Measurements from ENCODE around the gene SLC22A14. TPM values are rescaled to one million over a fixed set of nuclear protein-coding genes. Genes with fewer than 3 reads are reported as not detected.
"Not testable (repeated sequence)": the region's sequence is repeated elsewhere in the genome, so short reads cannot be mapped to it uniquely, and the experiment has no call there.

Gene SLC22A14
- total RNA-seq, 1 donor from 2014 or later: 0.24 TPM

DNA sequence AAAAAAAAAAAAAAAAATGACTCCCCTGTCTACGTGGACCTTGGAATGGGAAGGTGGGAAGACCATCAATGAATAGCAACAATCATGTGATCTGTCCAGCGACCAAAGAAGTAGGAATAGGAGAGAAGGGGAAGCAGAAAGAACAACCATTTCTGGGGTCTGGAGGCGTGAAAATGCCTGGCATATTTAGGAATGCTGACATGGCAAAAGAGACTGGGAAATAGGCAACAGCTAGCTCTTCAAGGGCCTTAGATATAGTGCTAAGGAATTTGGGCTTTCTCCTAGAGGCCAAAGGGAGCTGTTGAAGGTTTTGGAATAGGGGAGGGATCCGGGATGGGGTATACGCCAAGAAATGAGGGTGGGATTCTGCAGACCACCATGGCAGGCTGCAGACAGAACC is 10.5 kb upstream of the SLC22A14 start:
- no peak for ATAC-seq

DNA sequence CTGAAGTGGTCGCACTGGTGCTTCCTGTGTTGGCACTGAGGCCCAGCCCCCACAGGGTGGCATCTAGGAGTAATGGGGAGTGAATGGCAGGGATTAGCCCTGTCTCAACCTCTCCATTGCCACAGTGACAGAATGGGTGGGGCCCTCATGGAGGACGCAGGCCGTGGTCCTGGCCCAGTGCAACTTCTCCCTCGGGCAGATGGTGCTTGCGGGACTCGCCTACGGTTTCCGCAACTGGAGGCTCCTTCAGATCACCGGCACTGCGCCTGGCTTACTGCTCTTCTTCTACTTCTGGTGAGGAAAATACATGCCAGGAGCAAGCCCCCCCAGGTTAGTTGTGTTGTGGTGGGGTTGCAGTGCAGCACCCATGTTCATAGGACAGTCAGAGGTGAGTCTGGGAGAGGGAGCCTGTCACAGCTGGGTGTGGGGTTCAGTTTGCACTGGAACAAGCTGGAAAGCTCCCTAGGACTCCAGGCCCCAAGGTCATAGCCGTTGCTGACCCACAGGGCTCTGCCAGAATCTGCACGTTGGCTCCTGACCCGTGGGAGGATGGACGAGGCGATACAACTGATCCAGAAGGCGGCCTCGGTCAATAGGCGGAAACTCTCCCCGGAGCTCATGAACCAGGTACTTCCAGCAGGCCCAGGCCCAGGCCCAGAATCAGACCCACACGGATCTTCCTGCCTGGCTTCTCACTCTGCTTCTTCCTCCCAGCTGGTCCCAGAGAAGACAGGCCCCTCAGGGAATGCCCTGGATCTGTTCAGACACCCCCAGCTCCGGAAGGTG is 7.0 kb upstream of the SLC22A14 start:
- no peak for ATAC-seq

DNA sequence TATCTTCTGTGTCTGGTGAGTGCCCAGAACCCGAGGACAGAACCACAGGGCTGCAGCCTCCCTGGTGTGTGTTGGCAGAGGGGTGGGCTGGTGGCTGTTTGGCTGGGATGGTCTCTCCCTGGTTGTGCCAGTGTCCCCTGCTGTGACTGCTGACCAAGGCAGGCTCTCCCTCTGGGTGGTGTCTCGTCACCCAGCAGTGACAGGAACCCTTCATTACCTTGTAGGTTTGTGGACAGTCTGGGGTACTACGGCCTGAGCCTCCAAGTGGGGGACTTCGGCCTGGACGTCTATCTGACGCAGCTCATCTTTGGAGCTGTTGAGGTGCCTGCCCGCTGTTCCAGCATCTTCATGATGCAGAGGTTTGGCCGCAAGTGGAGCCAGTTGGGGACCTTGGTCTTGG is 6.4 kb upstream of the SLC22A14 start:
- ATAC-seq: no peak

DNA sequence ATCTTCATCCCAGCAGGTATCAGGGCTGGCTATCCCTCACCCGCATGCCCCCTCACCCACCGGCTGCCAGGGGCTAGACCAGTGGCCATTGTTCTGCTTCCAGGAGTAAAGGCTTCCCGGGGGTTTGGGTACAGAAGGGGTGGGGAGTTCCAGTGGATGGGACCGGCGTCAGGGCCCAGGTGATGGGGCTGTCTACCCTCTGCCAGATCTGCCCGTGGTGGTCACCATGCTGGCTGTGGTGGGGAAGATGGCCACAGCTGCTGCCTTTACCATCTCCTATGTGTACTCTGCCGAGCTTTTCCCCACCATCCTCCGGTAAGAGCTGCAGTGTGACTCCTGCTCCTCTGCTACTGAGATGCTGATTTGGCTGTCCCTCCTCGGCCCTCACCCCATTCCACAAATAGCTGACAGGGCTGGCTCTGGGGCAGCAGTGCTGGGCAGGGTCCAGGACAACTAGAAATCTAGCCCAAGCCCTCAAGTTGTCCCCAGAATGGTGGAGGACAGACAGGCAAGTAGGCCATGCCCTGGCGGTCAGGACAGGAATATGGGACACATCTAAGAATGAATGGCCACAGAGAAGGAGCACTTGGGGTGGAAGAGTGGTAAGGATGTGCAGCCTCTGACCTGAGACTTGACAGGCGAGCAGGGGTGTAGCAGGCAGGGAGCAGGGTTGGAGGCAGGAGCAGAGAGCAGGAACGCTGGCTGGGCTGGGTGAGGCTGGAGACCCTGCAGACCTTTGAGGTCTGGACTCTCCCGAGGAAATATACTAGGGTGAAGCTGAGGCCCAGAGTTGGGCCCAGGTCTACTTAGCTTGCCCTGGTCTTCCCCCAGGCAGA is 5.8 kb upstream of the SLC22A14 start:
- no peak for ATAC-seq

DNA sequence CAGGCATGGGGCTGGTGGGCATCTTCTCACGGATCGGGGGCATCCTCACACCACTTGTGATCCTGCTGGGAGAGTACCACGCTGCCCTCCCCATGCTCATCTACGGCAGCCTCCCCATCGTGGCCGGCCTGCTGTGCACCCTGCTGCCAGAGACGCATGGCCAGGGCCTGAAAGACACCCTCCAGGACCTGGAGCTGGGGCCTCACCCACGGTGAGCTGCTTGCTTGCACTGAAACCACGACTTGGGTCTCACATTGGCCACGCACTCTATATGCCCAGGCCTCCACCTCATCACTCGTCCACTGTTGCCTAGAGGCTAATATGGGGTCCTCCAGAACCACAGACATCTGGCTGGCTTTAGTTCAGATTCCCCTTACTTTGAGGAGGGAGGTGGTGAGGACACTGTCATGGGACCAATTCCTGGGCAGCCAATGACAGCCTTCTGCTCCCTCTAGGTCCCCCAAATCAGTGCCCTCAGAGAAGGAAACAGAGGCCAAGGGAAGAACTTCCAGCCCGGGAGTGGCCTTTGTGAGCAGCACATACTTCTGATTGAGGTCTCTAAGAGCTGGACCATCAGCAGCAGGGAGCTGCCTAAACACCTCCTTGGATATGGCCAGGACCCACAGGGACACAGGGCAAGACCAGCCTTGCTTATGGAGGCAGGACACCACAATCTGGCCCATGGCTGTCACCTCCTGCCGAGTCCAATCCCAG is 5.0 kb upstream of the SLC22A14 start:
- ATAC-seq: no peak

GRCh38 chr3:38278841-38279240 is 3.3 kb upstream of the SLC22A14 start:
- ATAC-seq: no peak

- ATAC-seq: no peak
Observed at GRCh38 chr3:38283810-38284755, 2.0 kb downstream of the SLC22A14 start.

GRCh38 chr3:38284756-38285150 is 2.7 kb downstream of the SLC22A14 start:
- no peak for ATAC-seq

- ATAC-seq: not testable (repeated sequence)
Observed at GRCh38 chr3:38289286-38290217, 7.5 kb downstream of the SLC22A14 start.

GRCh38 chr3:38297053-38297452 is 15.0 kb downstream of the SLC22A14 start:
- ATAC-seq: peak; percentile 72

DNA sequence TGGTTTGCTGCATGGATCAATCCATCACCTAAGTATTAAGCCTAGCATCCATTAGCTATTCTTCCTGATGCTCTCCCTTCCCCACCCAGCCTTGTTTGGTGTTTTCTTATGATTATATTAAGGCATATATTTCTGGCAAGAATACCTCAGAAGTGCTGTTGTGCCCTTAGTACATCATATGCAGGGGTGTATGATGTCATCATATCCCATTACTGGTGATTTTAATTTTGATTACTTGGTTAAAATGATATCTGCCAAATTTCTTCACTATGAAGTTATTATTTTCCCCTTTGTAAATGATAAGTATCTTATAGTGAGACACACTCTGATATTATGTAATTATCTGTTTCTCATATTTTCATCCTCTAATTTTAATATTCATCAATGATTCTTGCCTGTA is 15.4 kb downstream of the SLC22A14 start:
- ATAC-seq: peak; percentile 35

- peak; percentile 49 for ATAC-seq
Observed at GRCh38 chr3:38297947-38298711, 16.0 kb downstream of the SLC22A14 start.

DNA sequence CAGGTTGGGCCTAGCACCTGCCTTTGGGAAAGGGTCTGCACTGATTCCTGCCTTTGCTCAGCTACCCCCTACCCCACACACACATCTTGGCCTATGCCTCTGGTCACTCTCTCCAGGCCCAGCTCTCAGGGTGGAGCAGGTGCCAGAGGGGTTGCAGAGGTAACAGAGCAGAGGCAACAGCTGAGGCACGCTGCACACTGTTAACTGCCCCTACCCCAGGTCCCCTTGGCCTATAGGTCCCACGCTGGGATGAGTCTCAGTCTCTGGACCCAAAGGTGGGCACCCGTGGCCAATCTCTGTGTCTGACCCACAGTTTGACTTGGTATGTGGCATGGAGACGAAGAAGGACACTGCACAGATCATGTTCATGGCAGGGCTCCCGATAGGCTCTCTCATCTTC is 24.8 kb downstream of the SLC22A14 start:
- ATAC-seq: no peak

DNA sequence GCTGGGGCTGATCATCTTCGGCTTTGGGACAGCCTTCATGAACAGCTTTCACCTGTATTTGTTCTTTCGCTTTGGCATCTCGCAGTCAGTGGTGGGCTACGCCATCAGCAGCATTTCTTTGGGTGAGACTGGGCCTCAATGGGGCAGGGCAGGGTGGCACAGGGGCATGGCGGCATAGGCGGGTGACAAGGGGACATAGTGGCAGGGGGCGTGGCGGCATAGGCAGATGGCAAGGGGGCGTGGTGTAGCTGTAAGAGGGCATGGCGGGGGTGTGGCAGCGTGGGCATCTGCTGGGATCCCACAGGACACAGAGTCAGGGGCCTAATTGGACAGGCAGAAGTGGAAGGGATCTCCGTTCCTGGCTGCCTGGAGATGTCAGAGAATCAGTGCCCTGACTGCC is 25.5 kb downstream of the SLC22A14 start:
- no peak for ATAC-seq

DNA sequence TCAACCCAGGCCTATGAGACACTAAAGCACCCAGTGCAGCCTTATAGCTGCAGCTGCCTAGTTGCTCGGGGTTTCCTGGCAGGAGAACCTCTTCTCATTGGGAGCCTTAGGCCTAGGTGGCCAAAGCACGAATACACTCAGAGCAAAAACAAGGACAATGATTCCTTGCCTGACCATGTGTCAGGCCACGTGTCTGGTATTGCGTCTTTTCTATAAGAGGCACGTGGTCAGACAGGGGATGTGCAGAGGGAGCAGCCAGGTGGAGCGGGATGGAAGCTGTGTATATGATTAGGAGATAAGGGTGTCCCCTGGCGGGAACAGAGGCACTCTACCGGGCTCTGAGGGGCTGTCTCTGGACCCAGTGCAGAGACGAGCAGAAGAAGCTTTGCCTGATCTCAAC is 26.4 kb downstream of the SLC22A14 start:
- ATAC-seq: no peak

- no peak for ATAC-seq
Observed at GRCh38 chr3:38311476-38311875, 29.4 kb downstream of the SLC22A14 start.

DNA sequence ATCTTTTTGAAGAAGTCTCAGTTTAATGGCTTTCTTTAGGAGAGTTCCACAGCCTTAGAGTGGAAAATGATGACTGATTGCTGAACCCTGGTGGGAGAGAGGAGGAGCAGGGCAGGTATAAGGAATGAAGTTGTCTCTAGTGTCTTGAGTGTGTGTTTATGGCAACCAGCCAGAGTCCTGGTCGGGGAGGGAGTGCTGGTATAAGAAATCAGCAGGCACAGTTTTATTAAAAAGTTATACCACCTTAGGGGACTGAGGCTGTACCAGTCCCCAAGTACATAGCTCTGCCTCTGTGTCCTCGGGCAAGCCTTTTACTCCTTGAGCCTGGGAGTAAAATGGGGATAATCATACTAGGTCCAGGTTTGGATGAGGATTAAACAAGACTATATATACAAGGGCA is 29.8 kb downstream of the SLC22A14 start:
- no peak for ATAC-seq

DNA sequence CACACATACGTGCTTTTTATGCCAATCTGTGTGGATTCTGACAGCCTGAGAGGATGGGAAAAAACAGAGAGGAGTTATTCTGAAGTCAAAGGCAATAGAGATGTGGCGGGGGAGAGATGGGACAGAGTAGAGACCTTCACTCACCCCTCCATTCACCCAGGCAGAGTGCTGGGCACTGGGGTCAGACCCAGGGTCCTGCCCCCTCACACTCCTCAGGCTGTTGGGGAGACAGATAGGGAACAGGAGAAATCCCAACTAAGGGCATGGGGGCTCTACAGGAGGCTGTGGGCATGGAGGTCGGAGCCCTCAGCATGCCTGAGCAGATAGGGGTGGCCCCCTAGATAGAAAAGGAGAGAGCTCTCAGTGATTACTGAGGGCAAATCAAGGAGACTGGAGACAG is 30.3 kb downstream of the SLC22A14 start:
- no peak for ATAC-seq

GRCh38 chr3:38313263-38313662 is 31.2 kb downstream of the SLC22A14 start:
- no peak for ATAC-seq

GRCh38 chr3:38313695-38314094 is 31.6 kb downstream of the SLC22A14 start:
- no peak for ATAC-seq
